OCI-LY3 (cell line): ENCODE data around the gene VAV1.

Experiments used
- H2AFZ ChIP-seq: fragments of 200-600, 300-600 bp; shearing (Covaris generic); 2 replicates; pipeline ENCODE4 v1.6.0; 2014; ENCODE audit warnings: antibody characterized with exemption, low read depth, low read length
- H3K27ac ChIP-seq: fragments of 200-600, 300-600 bp; sonication (generic); 2 replicates; pipeline ENCODE4 v1.5.1; 2014; ENCODE audit warnings: mild to moderate bottlenecking, low read length, moderate library complexity, mixed read lengths
- H3K27me3 ChIP-seq: fragments of 200-600, 300-600 bp; sonication (generic); 2 replicates; pipeline ENCODE4 v1.6.1; 2014; ENCODE audit warnings: low read depth, low read length, mixed read lengths
- H3K36me3 ChIP-seq: fragments of 200-600, 300-600 bp; sonication (generic); replicated peaks from 2 replicates; pipeline ENCODE3; 2014; ENCODE audit warnings: low read depth, low read length, mixed read lengths
- H3K4me1 ChIP-seq: fragments of 300-600, 200-600 bp; sonication (generic); 2 replicates; pipeline ENCODE4 v1.6.1; 2014; ENCODE audit warnings: low read length, mixed read lengths
- H3K4me2 ChIP-seq: fragments of 200-600, 300-600 bp; sonication (generic); 2 replicates; pipeline ENCODE4 v1.6.1; 2014; ENCODE audit warnings: low read length, mixed read lengths
- H3K4me3 ChIP-seq: fragments of 300-600, 200-600 bp; sonication (generic); 2 replicates; pipeline ENCODE4 v1.5.1; 2014; ENCODE audit warnings: antibody characterized with exemption, mild to moderate bottlenecking, low read length, moderate library complexity
- H3K79me2 ChIP-seq: fragments of 300-600, 200-600 bp; shearing (Covaris generic); 2 replicates; pipeline ENCODE4 v1.6.1; 2014; ENCODE audit warnings: mild to moderate bottlenecking, low read length, mixed read lengths
- H3K9ac ChIP-seq: fragments of 300-600, 200-600 bp; shearing (Covaris generic); 2 replicates; pipeline ENCODE4 v1.6.0; 2014; ENCODE audit warnings: mild to moderate bottlenecking, low read length, moderate library complexity
- H3K9me3 ChIP-seq: fragments of 200-600, 300-600 bp; shearing (Covaris generic); 2 replicates; pipeline ENCODE4 v1.6.1; 2014; ENCODE audit warnings: low read length, mixed read lengths; ENCODE audit not compliant: insufficient read depth
- H4K20me1 ChIP-seq: fragments of 200-600, 300-600 bp; sonication (generic); 2 replicates; pipeline ENCODE4 v1.6.1; 2016; ENCODE audit warnings: low read length, mixed read lengths; ENCODE audit not compliant: insufficient read depth
- EZH2phosphoT487 ChIP-seq: fragments of 200-600 bp; shearing (Covaris generic); IDR thresholded peaks from 2 replicates; pipeline ENCODE4 v1.6.1; 2018; ENCODE audit warnings: antibody characterized with exemption, mixed run types, low read depth
- TF ChIP-seq, protein P1 (sequence below): fragments of 200-600, 300-600 bp; sonication (generic); IDR thresholded peaks from 2 replicates; pipeline ENCODE4 v1.5.1; 2014; ENCODE audit warnings: antibody characterized with exemption, low read length, low read depth

Gene VAV1

DNA sequence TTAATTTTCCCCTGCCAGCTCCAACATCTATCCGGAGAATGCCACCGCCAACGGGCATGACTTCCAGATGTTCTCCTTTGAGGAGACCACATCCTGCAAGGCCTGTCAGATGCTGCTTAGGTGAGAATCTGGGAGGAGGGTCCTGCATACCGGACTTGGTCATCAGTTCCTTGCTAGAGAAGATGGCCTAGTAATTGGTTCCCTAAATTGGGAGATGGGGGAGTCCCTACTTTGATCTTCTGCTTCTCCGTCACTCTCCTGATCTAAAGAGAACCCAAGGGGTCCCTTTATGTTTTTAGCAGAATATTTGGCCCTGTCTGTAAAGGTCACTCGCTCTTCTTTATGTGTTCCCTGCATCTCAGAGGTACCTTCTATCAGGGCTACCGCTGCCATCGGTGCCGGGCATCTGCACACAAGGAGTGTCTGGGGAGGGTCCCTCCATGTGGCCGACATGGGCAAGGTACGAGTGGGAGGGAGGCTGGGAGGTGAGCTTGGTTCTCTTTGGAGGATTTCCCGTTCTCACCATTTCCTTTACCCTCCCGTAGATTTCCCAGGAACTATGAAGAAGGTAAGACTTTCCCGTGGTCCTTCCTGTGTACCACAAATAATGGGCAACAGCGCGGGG lies 60.8 kb downstream of the VAV1 start:
- peaks cover 8% of the 10 kb centered on the region for H3K4me1 ChIP-seq
- H3K4me3 ChIP-seq = no peak overlapping the region
- no peak overlapping the region for H3K4me2 ChIP-seq
- H4K20me1 ChIP-seq = 0 out of 2 replicates have a peak, but pooled peaks cover 2% of the 10 kb centered on the region
- no peaks in the 10 kb centered on the region for H3K27me3 ChIP-seq
- H3K27ac ChIP-seq = no peak overlapping the region
- TF ChIP-seq, protein P1, sequence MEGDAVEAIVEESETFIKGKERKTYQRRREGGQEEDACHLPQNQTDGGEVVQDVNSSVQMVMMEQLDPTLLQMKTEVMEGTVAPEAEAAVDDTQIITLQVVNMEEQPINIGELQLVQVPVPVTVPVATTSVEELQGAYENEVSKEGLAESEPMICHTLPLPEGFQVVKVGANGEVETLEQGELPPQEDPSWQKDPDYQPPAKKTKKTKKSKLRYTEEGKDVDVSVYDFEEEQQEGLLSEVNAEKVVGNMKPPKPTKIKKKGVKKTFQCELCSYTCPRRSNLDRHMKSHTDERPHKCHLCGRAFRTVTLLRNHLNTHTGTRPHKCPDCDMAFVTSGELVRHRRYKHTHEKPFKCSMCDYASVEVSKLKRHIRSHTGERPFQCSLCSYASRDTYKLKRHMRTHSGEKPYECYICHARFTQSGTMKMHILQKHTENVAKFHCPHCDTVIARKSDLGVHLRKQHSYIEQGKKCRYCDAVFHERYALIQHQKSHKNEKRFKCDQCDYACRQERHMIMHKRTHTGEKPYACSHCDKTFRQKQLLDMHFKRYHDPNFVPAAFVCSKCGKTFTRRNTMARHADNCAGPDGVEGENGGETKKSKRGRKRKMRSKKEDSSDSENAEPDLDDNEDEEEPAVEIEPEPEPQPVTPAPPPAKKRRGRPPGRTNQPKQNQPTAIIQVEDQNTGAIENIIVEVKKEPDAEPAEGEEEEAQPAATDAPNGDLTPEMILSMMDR = no peak
- no peak for TF ChIP-seq EZH2phosphoT487
- no peak overlapping the region for H2AFZ ChIP-seq
- no peaks in the 10 kb centered on the region for H3K79me2 ChIP-seq
- H3K36me3 ChIP-seq = peaks cover 60% of the 10 kb centered on the region
- H3K9me3 ChIP-seq = 0 out of 2 replicates have a peak, but pooled peaks cover 3% of the 10 kb centered on the region
- H3K9ac ChIP-seq = no peak overlapping the region

DNA sequence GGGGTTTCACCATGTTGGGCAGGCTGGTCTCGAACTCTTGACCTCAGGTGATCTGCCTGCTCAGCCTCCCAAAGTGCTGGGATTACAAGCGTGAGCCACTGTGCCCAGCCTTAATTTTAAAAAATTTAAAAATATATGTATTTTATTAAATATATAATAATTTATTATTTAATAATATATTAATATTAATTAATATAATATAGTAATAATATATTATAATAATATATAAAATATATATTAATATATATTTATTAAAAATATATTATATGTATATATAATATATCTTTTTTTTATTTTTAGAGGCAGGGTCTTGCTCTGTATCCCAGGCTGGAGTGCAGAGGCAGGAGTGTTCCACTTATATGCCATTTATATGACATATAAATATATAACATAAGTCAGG lies 61.9 kb downstream of the VAV1 start:
- H3K36me3 ChIP-seq = peaks cover 54% of the 10 kb centered on the region

GRCh38 chr19:6835501-6835900 lies 63.0 kb downstream of the VAV1 start:
- 0 out of 2 replicates have a peak, but pooled peaks cover 2% of the 10 kb centered on the region for H4K20me1 ChIP-seq
- H3K4me3 ChIP-seq = no peak overlapping the region
- no peaks in the 10 kb centered on the region for H3K27me3 ChIP-seq
- 0 out of 2 replicates have a peak, but pooled peaks cover 3% of the 10 kb centered on the region for H3K9me3 ChIP-seq
- no peak overlapping the region for H3K4me2 ChIP-seq
- peaks cover 8% of the 10 kb centered on the region for H3K4me1 ChIP-seq
- peaks cover 53% of the 10 kb centered on the region for H3K36me3 ChIP-seq
- H3K9ac ChIP-seq = no peak overlapping the region
- TF ChIP-seq, protein P1 = no peak
- TF ChIP-seq EZH2phosphoT487 = no peak
- H2AFZ ChIP-seq = no peak overlapping the region
- no peak overlapping the region for H3K27ac ChIP-seq
- no peaks in the 10 kb centered on the region for H3K79me2 ChIP-seq

More for the DNA sequence above, 61.9 kb downstream of the VAV1 start:
- 0 out of 2 replicates have a peak, but pooled peaks cover 2% of the 10 kb centered on the region for H4K20me1 ChIP-seq
- peaks cover 8% of the 10 kb centered on the region for H3K4me1 ChIP-seq
- no peaks in the 10 kb centered on the region for H3K27me3 ChIP-seq
- no peak overlapping the region for H3K27ac ChIP-seq
- no peak overlapping the region for H3K4me3 ChIP-seq
- no peak overlapping the region for H3K4me2 ChIP-seq
- no peaks in the 10 kb centered on the region for H3K79me2 ChIP-seq
- 0 out of 2 replicates have a peak, but pooled peaks cover 3% of the 10 kb centered on the region for H3K9me3 ChIP-seq
- H3K9ac ChIP-seq = no peak overlapping the region
- no peak overlapping the region for H2AFZ ChIP-seq
- TF ChIP-seq EZH2phosphoT487 = no peak
- TF ChIP-seq, protein P1 = no peak

GRCh38 chr19:6837525-6837924 lies 65.0 kb downstream of the VAV1 start:
- H3K4me3 ChIP-seq = no peak overlapping the region
- H3K9ac ChIP-seq = no peak overlapping the region
- 0 out of 2 replicates have a peak, but pooled peaks cover 3% of the 10 kb centered on the region for H3K9me3 ChIP-seq
- H3K27me3 ChIP-seq = no peaks in the 10 kb centered on the region
- no peaks in the 10 kb centered on the region for H3K79me2 ChIP-seq
- H4K20me1 ChIP-seq = 0 out of 2 replicates have a peak, but pooled peaks cover 2% of the 10 kb centered on the region
- peaks cover 44% of the 10 kb centered on the region for H3K36me3 ChIP-seq
- H2AFZ ChIP-seq = no peak overlapping the region
- no peak overlapping the region for H3K27ac ChIP-seq
- TF ChIP-seq, protein P1 = no peak
- no peak for TF ChIP-seq EZH2phosphoT487
- H3K4me1 ChIP-seq = peaks cover 8% of the 10 kb centered on the region
- H3K4me2 ChIP-seq = no peak overlapping the region
